GM23338 (cell line): ENCODE measurements around the gene GRIK1. TPM values are rescaled to one million over a fixed set of nuclear protein-coding genes. Genes with fewer than 3 reads are reported as not detected.
A peak's percentile ranks its signal among the peaks of the same experiment; 100 is the strongest.

ENCODE experiments used
- ATAC-seq: fragments of 200-7000 bp; cut with Tn5 transposase; 3 replicates; pipeline ENCODE4 v1.9.1; 2020
- DNase-seq: peaks from one replicate; pipeline ENCODE4 v3.0.0-alpha.2; 2015; ENCODE audit warnings: low spot score
- H2AFZ ChIP-seq: fragments of 200-600 bp; sonication (generic); 2 replicates; pipeline ENCODE4 v1.8.0; 2016; ENCODE audit warnings: antibody characterized with exemption, mild to moderate bottlenecking, moderate library complexity
- H3F3A ChIP-seq: fragments of 200-600 bp; sonication (generic); replicated peaks from 2 replicates; pipeline ENCODE4 v1.8.0; 2017; ENCODE audit warnings: antibody characterized with exemption, mixed run types, low read depth
- H3K27ac ChIP-seq: fragments of 200-600 bp; sonication (generic); 2 replicates; pipeline ENCODE4 v1.6.1; 2016; ENCODE audit warnings: low read depth
- H3K27me3 ChIP-seq: fragments of 200-600 bp; sonication (generic); 2 replicates; pipeline ENCODE4 v1.8.0; 2016; ENCODE audit warnings: mild to moderate bottlenecking, mixed run types, moderate library complexity; ENCODE audit not compliant: insufficient read depth
- H3K36me3 ChIP-seq: fragments of 200-600 bp; sonication (generic); 2 replicates; pipeline ENCODE4 v1.8.0; 2016; ENCODE audit warnings: mild to moderate bottlenecking; ENCODE audit not compliant: insufficient read depth
- H3K4me1 ChIP-seq: fragments of 200-600 bp; sonication (generic); 2 replicates; pipeline ENCODE4 v1.8.0; 2016; ENCODE audit warnings: mild to moderate bottlenecking, moderate library complexity; ENCODE audit not compliant: insufficient read depth
- H3K4me2 ChIP-seq: fragments of 200-600 bp; sonication (generic); 2 replicates; pipeline ENCODE4 v1.7.1; 2017; ENCODE audit warnings: mixed run types
- H3K4me3 ChIP-seq: fragments of 200-600 bp; sonication (generic); 2 replicates; pipeline ENCODE4 v1.6.1; 2016; ENCODE audit warnings: mixed run types
- H3K79me2 ChIP-seq: fragments of 200-600 bp; sonication (generic); replicated peaks from 2 replicates; pipeline ENCODE4 v1.8.0; 2017; ENCODE audit warnings: mild to moderate bottlenecking; ENCODE audit not compliant: insufficient read depth
- H3K9me2 ChIP-seq: fragments of 200-600 bp; sonication (generic); 2 replicates; pipeline ENCODE4 v1.8.0; 2017; ENCODE audit not compliant: insufficient read depth
- H4K20me1 ChIP-seq: fragments of 200-600 bp; sonication (generic); replicated peaks from 2 replicates; pipeline ENCODE4 v1.8.0; 2017; ENCODE audit warnings: mild to moderate bottlenecking; ENCODE audit not compliant: insufficient read depth
- H3K27ac Mint-ChIP-seq: 2 replicates; pipeline ENCODE4 v1.8.0; 2020; ENCODE audit warnings: inconsistent platforms, mild to moderate bottlenecking, moderate library complexity, mixed read lengths
- H3K27me3 Mint-ChIP-seq: 3 replicates; pipeline ENCODE4 v1.8.0; 2022; ENCODE audit warnings: low read depth, mild to moderate bottlenecking, moderate library complexity, mixed read lengths, inconsistent platforms; ENCODE audit not compliant: insufficient read depth, poor library complexity
- H3K36me3 Mint-ChIP-seq: 3 replicates; pipeline ENCODE4 v1.8.0; 2021; ENCODE audit warnings: low read depth, mild to moderate bottlenecking, inconsistent platforms, moderate library complexity, mixed read lengths
- H3K4me1 Mint-ChIP-seq: 3 replicates; pipeline ENCODE4 v1.8.0; 2020; ENCODE audit warnings: mild to moderate bottlenecking, inconsistent platforms, mixed read lengths
- H3K4me3 Mint-ChIP-seq: 3 replicates; pipeline ENCODE4 v1.8.0; 2021; ENCODE audit warnings: moderate library complexity, mild to moderate bottlenecking, inconsistent platforms, mixed read lengths
- H3K9me3 Mint-ChIP-seq: 3 replicates; pipeline ENCODE4 v1.8.0; 2020; ENCODE audit warnings: moderate library complexity, mild to moderate bottlenecking, inconsistent platforms, mixed read lengths
- CREB1 ChIP-seq: fragments of 250-450 bp; sonication (Bioruptor Pico); IDR thresholded peaks from 2 replicates; pipeline ENCODE4 v1.5.0; 2020; ENCODE audit warnings: low read depth, mild to moderate bottlenecking, moderate library complexity
- EZH2 ChIP-seq: fragments of 200-600 bp; sonication (generic); IDR thresholded peaks from one replicate; pipeline ENCODE4 v1.8.0; 2017; ENCODE audit warnings: antibody characterized with exemption, mild to moderate bottlenecking, low read depth; ENCODE audit not compliant: unreplicated experiment
- EZH2phosphoT487 ChIP-seq: fragments of 200-600 bp; sonication (generic); IDR thresholded peaks from one replicate; pipeline ENCODE4 v1.8.1; 2018; ENCODE audit warnings: antibody characterized with exemption; ENCODE audit not compliant: unreplicated experiment
- JUNB ChIP-seq: IDR thresholded peaks from one replicate; pipeline ENCODE4 v1.6.1; 2016; ENCODE audit warnings: antibody characterized with exemption; ENCODE audit not compliant: unreplicated experiment
- NANOG ChIP-seq: IDR thresholded peaks from 2 replicates; pipeline ENCODE4 v1.6.1; 2016; ENCODE audit warnings: antibody characterized with exemption, borderline replicate concordance
- POLR2AphosphoS5 ChIP-seq: IDR thresholded peaks from 2 replicates; pipeline ENCODE4 v1.6.1; 2016; ENCODE audit warnings: antibody characterized with exemption, low read depth
- STAT1 ChIP-seq: IDR thresholded peaks from one replicate; pipeline ENCODE4 v1.6.1; 2016; ENCODE audit warnings: antibody characterized with exemption; ENCODE audit not compliant: unreplicated experiment
- ZNF114 ChIP-seq: fragments of 250-450 bp; sonication (Bioruptor Pico); IDR thresholded peaks from 2 replicates; pipeline ENCODE4 v1.5.0; 2020; ENCODE audit warnings: mild to moderate bottlenecking, moderate library complexity
- ZNF331 ChIP-seq: fragments of 250-450 bp; sonication (Bioruptor Pico); IDR thresholded peaks from 2 replicates; pipeline ENCODE4 v1.5.0; 2020; ENCODE audit warnings: low read depth, mild to moderate bottlenecking, moderate library complexity
- polyA plus RNA-seq: library from polyadenylated mRNA; unstranded; fragments of >200 nt; fragmentation: Nextera tagmentation; extraction: Ambion mirVana; gene quantifications from 2 replicates; pipeline ENCODE4 v1.2.1, GENCODE V29; 2016
- total RNA-seq: library from RNA; depleted of rRNA; stranded (reverse); fragments of >200 nt; shearing (Covaris generic); gene quantifications from 2 replicates; pipeline ENCODE4 v1.2.3, GENCODE V29; 2014
- TF ChIP-seq, protein P1 (sequence below): fragments of 250-450 bp; sonication (Bioruptor Pico); IDR thresholded peaks from 2 replicates; pipeline ENCODE4 v1.5.0; 2020; ENCODE audit warnings: mild to moderate bottlenecking, moderate library complexity
- TF ChIP-seq, protein P2 (sequence below): IDR thresholded peaks from one replicate; pipeline ENCODE4 v1.6.1; 2018; ENCODE audit warnings: antibody characterized with exemption; ENCODE audit not compliant: unreplicated experiment
- TF ChIP-seq, protein P3 (sequence below): IDR thresholded peaks from 2 replicates; pipeline ENCODE4 v1.6.1; 2016; ENCODE audit warnings: antibody characterized with exemption
- TF ChIP-seq, protein P4 (sequence below), 2 experiments: fragments of 200-600 bp in 1 of 2; sonication (generic) in 1 of 2; conservative IDR thresholded peaks; 2 replicates each; pipeline versions ENCODE4 v1.5.1 to v1.6.1; 2016 to 2017; ENCODE audit warnings: antibody characterized with exemption in 2 of 2, low read depth in 2 of 2, mild to moderate bottlenecking in 2 of 2, moderate library complexity in 1 of 2

GRIK1 gene
- total and polyA plus RNA-seq, 2 experiments from 2014 or later, result 0.18 to 0.42 TPM

DNA sequence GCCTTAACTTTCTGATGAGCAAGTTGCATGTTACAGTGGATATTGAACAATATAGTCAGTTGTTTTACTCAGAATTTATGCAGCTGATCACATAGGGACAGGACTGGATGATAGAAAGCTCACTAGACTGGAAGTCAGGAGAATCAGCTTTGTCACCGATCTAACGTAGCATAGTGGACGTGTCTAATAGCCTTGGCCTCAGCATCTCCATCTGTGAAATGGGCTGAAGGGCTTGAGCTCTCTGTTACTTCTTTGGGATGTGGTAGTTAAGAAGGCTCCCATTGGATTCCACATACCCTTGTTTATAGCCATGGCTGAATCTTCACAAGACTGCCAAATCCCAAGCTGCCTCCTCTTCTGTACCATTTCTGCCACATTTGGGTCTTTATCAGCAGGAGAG lies 190.6 kb downstream of the GRIK1 start:
- H3K79me2 ChIP-seq, result no peaks in the 10 kb centered on the region
- H3K4me1 ChIP-seq, result peaks cover 20% of the 10 kb centered on the region
- no peak overlapping the region for H3K27ac ChIP-seq
- 0 out of 2 replicates have a peak overlapping the region, but pooled peaks have one; percentile 20 for H2AFZ ChIP-seq
- H3K27ac Mint-ChIP-seq, result no peak overlapping the region
- no peaks in the 10 kb centered on the region for H4K20me1 ChIP-seq
- no peaks in the 10 kb centered on the region for H3F3A ChIP-seq
- H3K4me2 ChIP-seq, result no peak overlapping the region
- no peaks in the 10 kb centered on the region for H3K27me3 ChIP-seq
- DNase-seq (no peak), ATAC-seq (no peak)
- no peaks in the 10 kb centered on the region for H3K36me3 Mint-ChIP-seq
- no peaks in the 10 kb centered on the region for H3K9me3 Mint-ChIP-seq
- H3K4me1 Mint-ChIP-seq, result peaks cover 22% of the 10 kb centered on the region
- no peak overlapping the region for H3K4me3 ChIP-seq
- TF ChIP-seq EZH2, result no peak
- no peak for TF ChIP-seq CREB1 (CRISPR knock-in tag)
- TF ChIP-seq, protein P1, sequence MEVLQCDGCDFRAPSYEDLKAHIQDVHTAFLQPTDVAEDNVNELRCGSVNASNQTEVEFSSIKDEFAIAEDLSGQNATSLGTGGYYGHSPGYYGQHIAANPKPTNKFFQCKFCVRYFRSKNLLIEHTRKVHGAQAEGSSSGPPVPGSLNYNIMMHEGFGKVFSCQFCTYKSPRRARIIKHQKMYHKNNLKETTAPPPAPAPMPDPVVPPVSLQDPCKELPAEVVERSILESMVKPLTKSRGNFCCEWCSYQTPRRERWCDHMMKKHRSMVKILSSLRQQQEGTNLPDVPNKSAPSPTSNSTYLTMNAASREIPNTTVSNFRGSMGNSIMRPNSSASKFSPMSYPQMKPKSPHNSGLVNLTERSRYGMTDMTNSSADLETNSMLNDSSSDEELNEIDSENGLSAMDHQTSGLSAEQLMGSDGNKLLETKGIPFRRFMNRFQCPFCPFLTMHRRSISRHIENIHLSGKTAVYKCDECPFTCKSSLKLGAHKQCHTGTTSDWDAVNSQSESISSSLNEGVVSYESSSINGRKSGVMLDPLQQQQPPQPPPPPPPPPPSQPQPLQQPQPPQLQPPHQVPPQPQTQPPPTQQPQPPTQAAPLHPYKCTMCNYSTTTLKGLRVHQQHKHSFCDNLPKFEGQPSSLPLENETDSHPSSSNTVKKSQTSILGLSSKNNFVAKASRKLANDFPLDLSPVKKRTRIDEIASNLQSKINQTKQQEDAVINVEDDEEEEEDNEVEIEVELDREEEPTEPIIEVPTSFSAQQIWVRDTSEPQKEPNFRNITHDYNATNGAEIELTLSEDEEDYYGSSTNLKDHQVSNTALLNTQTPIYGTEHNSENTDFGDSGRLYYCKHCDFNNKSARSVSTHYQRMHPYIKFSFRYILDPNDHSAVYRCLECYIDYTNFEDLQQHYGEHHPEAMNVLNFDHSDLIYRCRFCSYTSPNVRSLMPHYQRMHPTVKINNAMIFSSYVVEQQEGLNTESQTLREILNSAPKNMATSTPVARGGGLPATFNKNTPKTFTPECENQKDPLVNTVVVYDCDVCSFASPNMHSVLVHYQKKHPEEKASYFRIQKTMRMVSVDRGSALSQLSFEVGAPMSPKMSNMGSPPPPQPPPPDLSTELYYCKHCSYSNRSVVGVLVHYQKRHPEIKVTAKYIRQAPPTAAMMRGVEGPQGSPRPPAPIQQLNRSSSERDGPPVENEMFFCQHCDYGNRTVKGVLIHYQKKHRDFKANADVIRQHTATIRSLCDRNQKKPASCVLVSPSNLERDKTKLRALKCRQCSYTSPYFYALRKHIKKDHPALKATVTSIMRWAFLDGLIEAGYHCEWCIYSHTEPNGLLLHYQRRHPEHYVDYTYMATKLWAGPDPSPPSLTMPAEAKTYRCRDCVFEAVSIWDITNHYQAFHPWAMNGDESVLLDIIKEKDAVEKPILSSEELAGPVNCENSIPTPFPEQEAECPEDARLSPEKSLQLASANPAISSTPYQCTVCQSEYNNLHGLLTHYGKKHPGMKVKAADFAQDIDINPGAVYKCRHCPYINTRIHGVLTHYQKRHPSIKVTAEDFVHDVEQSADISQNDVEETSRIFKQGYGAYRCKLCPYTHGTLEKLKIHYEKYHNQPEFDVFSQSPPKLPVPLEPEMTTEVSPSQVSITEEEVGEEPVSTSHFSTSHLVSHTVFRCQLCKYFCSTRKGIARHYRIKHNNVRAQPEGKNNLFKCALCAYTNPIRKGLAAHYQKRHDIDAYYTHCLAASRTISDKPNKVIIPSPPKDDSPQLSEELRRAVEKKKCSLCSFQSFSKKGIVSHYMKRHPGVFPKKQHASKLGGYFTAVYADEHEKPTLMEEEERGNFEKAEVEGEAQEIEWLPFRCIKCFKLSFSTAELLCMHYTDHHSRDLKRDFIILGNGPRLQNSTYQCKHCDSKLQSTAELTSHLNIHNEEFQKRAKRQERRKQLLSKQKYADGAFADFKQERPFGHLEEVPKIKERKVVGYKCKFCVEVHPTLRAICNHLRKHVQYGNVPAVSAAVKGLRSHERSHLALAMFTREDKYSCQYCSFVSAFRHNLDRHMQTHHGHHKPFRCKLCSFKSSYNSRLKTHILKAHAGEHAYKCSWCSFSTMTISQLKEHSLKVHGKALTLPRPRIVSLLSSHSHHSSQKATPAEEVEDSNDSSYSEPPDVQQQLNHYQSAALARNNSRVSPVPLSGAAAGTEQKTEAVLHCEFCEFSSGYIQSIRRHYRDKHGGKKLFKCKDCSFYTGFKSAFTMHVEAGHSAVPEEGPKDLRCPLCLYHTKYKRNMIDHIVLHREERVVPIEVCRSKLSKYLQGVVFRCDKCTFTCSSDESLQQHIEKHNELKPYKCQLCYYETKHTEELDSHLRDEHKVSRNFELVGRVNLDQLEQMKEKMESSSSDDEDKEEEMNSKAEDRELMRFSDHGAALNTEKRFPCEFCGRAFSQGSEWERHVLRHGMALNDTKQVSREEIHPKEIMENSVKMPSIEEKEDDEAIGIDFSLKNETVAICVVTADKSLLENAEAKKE, result no peak
- TF ChIP-seq, protein P2, sequence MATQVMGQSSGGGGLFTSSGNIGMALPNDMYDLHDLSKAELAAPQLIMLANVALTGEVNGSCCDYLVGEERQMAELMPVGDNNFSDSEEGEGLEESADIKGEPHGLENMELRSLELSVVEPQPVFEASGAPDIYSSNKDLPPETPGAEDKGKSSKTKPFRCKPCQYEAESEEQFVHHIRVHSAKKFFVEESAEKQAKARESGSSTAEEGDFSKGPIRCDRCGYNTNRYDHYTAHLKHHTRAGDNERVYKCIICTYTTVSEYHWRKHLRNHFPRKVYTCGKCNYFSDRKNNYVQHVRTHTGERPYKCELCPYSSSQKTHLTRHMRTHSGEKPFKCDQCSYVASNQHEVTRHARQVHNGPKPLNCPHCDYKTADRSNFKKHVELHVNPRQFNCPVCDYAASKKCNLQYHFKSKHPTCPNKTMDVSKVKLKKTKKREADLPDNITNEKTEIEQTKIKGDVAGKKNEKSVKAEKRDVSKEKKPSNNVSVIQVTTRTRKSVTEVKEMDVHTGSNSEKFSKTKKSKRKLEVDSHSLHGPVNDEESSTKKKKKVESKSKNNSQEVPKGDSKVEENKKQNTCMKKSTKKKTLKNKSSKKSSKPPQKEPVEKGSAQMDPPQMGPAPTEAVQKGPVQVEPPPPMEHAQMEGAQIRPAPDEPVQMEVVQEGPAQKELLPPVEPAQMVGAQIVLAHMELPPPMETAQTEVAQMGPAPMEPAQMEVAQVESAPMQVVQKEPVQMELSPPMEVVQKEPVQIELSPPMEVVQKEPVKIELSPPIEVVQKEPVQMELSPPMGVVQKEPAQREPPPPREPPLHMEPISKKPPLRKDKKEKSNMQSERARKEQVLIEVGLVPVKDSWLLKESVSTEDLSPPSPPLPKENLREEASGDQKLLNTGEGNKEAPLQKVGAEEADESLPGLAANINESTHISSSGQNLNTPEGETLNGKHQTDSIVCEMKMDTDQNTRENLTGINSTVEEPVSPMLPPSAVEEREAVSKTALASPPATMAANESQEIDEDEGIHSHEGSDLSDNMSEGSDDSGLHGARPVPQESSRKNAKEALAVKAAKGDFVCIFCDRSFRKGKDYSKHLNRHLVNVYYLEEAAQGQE, result no peak
- TF ChIP-seq EZH2phosphoT487, result no peak
- TF ChIP-seq, protein P3, sequence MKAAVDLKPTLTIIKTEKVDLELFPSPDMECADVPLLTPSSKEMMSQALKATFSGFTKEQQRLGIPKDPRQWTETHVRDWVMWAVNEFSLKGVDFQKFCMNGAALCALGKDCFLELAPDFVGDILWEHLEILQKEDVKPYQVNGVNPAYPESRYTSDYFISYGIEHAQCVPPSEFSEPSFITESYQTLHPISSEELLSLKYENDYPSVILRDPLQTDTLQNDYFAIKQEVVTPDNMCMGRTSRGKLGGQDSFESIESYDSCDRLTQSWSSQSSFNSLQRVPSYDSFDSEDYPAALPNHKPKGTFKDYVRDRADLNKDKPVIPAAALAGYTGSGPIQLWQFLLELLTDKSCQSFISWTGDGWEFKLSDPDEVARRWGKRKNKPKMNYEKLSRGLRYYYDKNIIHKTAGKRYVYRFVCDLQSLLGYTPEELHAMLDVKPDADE, result no peak
- no peak for TF ChIP-seq NANOG
- TF ChIP-seq, protein P4, sequence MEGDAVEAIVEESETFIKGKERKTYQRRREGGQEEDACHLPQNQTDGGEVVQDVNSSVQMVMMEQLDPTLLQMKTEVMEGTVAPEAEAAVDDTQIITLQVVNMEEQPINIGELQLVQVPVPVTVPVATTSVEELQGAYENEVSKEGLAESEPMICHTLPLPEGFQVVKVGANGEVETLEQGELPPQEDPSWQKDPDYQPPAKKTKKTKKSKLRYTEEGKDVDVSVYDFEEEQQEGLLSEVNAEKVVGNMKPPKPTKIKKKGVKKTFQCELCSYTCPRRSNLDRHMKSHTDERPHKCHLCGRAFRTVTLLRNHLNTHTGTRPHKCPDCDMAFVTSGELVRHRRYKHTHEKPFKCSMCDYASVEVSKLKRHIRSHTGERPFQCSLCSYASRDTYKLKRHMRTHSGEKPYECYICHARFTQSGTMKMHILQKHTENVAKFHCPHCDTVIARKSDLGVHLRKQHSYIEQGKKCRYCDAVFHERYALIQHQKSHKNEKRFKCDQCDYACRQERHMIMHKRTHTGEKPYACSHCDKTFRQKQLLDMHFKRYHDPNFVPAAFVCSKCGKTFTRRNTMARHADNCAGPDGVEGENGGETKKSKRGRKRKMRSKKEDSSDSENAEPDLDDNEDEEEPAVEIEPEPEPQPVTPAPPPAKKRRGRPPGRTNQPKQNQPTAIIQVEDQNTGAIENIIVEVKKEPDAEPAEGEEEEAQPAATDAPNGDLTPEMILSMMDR (conservative IDR thresholded peaks at IDR 0.05; ENCODE audit: low read depth in 2 of 2), result no peak
- no peak for TF ChIP-seq STAT1
- TF ChIP-seq JUNB, result no peak
- no peak for TF ChIP-seq POLR2AphosphoS5
- TF ChIP-seq ZNF114, result no peak
- TF ChIP-seq ZNF331 (CRISPR knock-in tag), result no peak
- no peaks in the 10 kb centered on the region for H3K27me3 Mint-ChIP-seq
- H3K9me2 ChIP-seq, result no peaks in the 10 kb centered on the region
- H3K36me3 ChIP-seq, result no peaks in the 10 kb centered on the region
- no peak overlapping the region for H3K4me3 Mint-ChIP-seq
